MCF 10A (cell line): ENCODE measurements around the gene DYNC2H1. TPM values are rescaled to one million over a fixed set of nuclear protein-coding genes. Genes with fewer than 3 reads are reported as not detected.
A peak's percentile ranks its signal among the peaks of the same experiment; 100 is the strongest.

Source experiments
- BruUV-seq: library from RNA; stranded (reverse); fragments of 400-500 nt; replicated peaks from 2 replicates; lab custom pipeline; 2021; lab: Mats Ljungman, UMichigan
- CTCF ChIA-PET: fragments of 300-600 bp; sonication (Branson Sonifier 250); formaldehyde crosslinking; extraction: SDS; loops from one replicate; lab custom pipeline; 2021; ENCODE audit warnings: antibody characterized with exemption, inconsistent platforms; lab: Yijun Ruan, JAX
- POLR2A ChIA-PET: fragments of 300-600, 350-650 bp; sonication (Branson Sonifier 250); formaldehyde crosslinking; extraction: SDS; loops from one replicate; lab custom pipeline; 2020; ENCODE audit warnings: antibody characterized with exemption, inconsistent platforms; lab: Yijun Ruan, JAX
- DNase-seq: peaks from one replicate; pipeline ENCODE4 v3.0.0-alpha.2; 2018; ENCODE audit not compliant: unreplicated experiment
- H3K27ac Mint-ChIP-seq: one replicate; pipeline ENCODE4 v1.8.0; 2022; ENCODE audit warnings: mild to moderate bottlenecking, low read depth, mixed read lengths; ENCODE audit not compliant: unreplicated experiment
- H3K27me3 Mint-ChIP-seq: one replicate; pipeline ENCODE4 v1.8.0; 2022; ENCODE audit warnings: mixed read lengths; ENCODE audit not compliant: insufficient read depth, unreplicated experiment
- H3K36me3 Mint-ChIP-seq: one replicate; pipeline ENCODE4 v1.8.0; 2022; ENCODE audit warnings: mild to moderate bottlenecking, moderate library complexity, mixed read lengths; ENCODE audit not compliant: insufficient read depth, unreplicated experiment
- H3K4me1 Mint-ChIP-seq: one replicate; pipeline ENCODE4 v1.8.0; 2022; ENCODE audit warnings: mixed read lengths; ENCODE audit not compliant: insufficient read depth, unreplicated experiment
- H3K4me3 Mint-ChIP-seq: one replicate; pipeline ENCODE4 v1.8.0; 2022; ENCODE audit warnings: mild to moderate bottlenecking, moderate library complexity, mixed read lengths; ENCODE audit not compliant: unreplicated experiment
- H3K9me3 Mint-ChIP-seq: one replicate; pipeline ENCODE4 v1.8.0; 2022; ENCODE audit warnings: mixed read lengths; ENCODE audit not compliant: unreplicated experiment
- intact Hi-C: fragments of 100-400 bp; cut with micrococcal nuclease; formaldehyde crosslinking; loops from 2 replicates; pipeline ENCODE4 v1.14.1; 2022
- total RNA-seq: library from RNA; stranded (reverse); gene quantifications from 2 replicates; pipeline ENCODE4 v1.2.3, GENCODE V29; 2022
- TF ChIP-seq, protein P1 (sequence below): fragments of 200-600 bp; IDR thresholded peaks from one replicate; pipeline ENCODE4 v1.8.0; 2022; ENCODE audit warnings: antibody characterized with exemption, mild to moderate bottlenecking; ENCODE audit not compliant: unreplicated experiment

The DYNC2H1 gene
- total RNA-seq, 1 experiment from 2014 or later, result 23.0 TPM

DNA sequence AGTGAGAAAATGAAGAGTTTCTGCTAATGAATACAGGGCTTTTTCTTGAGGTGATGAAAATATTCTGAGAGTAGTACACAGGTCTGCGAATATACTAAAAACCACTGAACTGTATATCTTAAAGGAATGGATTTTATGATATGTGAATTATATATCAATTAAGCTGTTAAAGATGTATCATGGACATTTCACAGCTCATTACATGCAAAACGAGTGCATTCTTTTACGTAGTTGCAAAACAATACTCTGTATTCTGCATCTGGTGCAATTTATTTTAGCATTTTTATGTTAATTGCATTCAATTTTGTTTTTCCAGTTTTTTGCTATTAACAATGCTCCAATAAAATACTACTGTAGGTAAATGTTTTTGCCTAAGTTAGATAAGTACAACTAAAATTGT, 411.6 kb downstream of the DYNC2H1 start:
- no peaks in the 10 kb centered on the region for H3K27me3 Mint-ChIP-seq
- H3K27ac Mint-ChIP-seq, result no peak overlapping the region
- no peaks in the 10 kb centered on the region for H3K9me3 Mint-ChIP-seq
- TF ChIP-seq, protein P1, sequence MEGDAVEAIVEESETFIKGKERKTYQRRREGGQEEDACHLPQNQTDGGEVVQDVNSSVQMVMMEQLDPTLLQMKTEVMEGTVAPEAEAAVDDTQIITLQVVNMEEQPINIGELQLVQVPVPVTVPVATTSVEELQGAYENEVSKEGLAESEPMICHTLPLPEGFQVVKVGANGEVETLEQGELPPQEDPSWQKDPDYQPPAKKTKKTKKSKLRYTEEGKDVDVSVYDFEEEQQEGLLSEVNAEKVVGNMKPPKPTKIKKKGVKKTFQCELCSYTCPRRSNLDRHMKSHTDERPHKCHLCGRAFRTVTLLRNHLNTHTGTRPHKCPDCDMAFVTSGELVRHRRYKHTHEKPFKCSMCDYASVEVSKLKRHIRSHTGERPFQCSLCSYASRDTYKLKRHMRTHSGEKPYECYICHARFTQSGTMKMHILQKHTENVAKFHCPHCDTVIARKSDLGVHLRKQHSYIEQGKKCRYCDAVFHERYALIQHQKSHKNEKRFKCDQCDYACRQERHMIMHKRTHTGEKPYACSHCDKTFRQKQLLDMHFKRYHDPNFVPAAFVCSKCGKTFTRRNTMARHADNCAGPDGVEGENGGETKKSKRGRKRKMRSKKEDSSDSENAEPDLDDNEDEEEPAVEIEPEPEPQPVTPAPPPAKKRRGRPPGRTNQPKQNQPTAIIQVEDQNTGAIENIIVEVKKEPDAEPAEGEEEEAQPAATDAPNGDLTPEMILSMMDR, result no peak
- DNase-seq, result no peak
- peaks cover 12% of the 10 kb centered on the region for H3K4me1 Mint-ChIP-seq
- intact Hi-C loops, result no loop called here
- no peaks in the 10 kb centered on the region for H3K36me3 Mint-ChIP-seq
- BruUV-seq, result no TSS peak
- ChIA-PET CTCF (no interaction called here), POLR2A (interaction anchor here (1.3 kb wide), 1 partner anchor 11 kb away, joined by 4 read pairs; no protein-coding TSS in a partner anchor)
- no peak overlapping the region for H3K4me3 Mint-ChIP-seq

DNA sequence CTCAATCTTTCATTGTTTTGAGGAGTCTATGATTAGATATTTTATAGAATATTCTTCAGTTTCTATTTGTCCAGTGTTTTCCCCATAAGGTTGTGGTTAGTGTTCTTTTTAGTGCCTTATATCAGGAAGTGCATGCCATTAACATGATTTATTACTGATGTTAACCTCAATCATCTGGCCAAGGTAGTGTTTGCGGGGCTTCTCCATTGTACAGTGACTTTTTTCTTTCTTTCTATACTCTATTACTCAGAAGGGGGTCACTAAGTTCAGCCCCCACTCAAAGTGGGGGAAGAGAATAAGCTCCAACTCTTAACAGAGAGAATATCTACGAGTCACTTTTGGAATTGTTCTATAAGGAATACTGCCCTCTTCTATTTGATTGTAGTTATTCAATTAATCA, 415.8 kb downstream of the DYNC2H1 start:
- Mint-ChIP-seq H3K4me3 (no peak overlapping the region), H3K36me3 (no peaks in the 10 kb centered on the region), H3K27me3 (no peaks in the 10 kb centered on the region), H3K9me3 (no peaks in the 10 kb centered on the region), H3K27ac (peak overlapping the region; percentile 63), H3K4me1 (peaks cover 37% of the 10 kb centered on the region)
- DNase-seq, result no peak
- TF ChIP-seq, protein P1, result no peak
- no TSS peak for BruUV-seq
- intact Hi-C loops, result no loop called here
- CTCF ChIA-PET, result no interaction called here
- POLR2A ChIA-PET, result no interaction called here

GRCh38 chr11:103528046-103528445, 418.8 kb downstream of the DYNC2H1 start:
- peaks cover 48% of the 10 kb centered on the region for H3K4me1 Mint-ChIP-seq
- no peak overlapping the region for H3K27ac Mint-ChIP-seq
- DNase-seq, result peak; percentile 57
- H3K27me3 Mint-ChIP-seq, result no peaks in the 10 kb centered on the region
- H3K4me3 Mint-ChIP-seq, result no peak overlapping the region
- BruUV-seq, result no TSS peak
- TF ChIP-seq, protein P1, result no peak
- peaks cover 4% of the 10 kb centered on the region for H3K36me3 Mint-ChIP-seq
- ChIA-PET POLR2A (no interaction called here), CTCF (interaction anchor here (2.0 kb wide), 1 partner anchor 10 kb away, joined by 5 read pairs; no protein-coding TSS in a partner anchor)
- intact Hi-C loops, result no loop called here
- no peaks in the 10 kb centered on the region for H3K9me3 Mint-ChIP-seq

- Mint-ChIP-seq H3K9me3 (no peaks in the 10 kb centered on the region), H3K36me3 (peaks cover 4% of the 10 kb centered on the region), H3K4me1 (peaks cover 52% of the 10 kb centered on the region), H3K27me3 (no peaks in the 10 kb centered on the region), H3K4me3 (no peak overlapping the region), H3K27ac (no peak overlapping the region)
- intact Hi-C loops, result no loop called here
- ChIA-PET POLR2A (interaction anchor here (0.8 kb wide), 1 partner anchor 12 kb away, joined by 7 read pairs; no protein-coding TSS in a partner anchor), CTCF (interaction anchor here (2.0 kb wide), 1 partner anchor 9 kb away, joined by 5 read pairs; no protein-coding TSS in a partner anchor)
- no TSS peak for BruUV-seq
- no peak for DNase-seq
- TF ChIP-seq, protein P1, result no peak
Observed at GRCh38 chr11:103528596-103528995, 419.4 kb downstream of the DYNC2H1 start.
